ENCODE data around the gene APC.
"Not testable (repeated sequence)": the region's sequence is repeated elsewhere in the genome, so short reads cannot be mapped to it uniquely, and the experiment has no call there.

Gene APC

DNA sequence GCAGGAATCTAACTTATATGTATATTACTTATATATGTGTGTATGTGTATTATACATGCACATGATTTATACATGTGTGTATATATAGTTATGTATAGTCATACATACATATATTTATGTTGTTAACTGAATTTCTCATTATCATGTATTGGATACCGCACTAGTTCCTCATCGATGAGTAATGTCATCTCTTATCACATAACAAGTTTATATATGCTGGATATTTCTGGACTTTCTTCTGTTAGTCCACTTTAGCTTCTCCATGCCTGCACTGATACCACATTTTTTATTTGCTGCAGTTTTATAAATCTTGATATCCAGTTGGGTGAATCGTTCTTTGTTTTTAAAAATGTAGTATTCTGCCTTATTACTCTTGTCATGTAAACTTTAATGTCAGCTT lies 50.2 kb downstream of the APC start:
- no peak for DNase-seq

DNA sequence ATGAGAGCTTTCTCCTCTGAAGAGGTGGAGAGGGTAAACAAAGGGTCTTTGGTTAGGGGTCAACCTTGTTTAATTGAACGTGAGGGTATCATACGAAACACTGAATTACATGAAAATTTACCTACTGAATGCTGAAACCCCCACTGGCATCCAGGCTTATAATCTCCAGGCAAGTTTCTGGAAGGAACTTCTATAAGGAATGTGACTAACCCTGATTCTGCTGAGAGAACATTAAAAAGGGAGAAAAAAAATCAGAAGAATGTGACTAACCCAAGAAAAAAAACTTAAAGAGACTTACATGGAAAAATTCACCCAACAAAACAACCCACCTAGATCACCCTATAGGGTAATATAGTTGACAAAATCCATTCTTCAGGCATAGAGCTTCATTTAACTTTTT lies 55.5 kb downstream of the APC start:
- DNase-seq, result no peak

DNA sequence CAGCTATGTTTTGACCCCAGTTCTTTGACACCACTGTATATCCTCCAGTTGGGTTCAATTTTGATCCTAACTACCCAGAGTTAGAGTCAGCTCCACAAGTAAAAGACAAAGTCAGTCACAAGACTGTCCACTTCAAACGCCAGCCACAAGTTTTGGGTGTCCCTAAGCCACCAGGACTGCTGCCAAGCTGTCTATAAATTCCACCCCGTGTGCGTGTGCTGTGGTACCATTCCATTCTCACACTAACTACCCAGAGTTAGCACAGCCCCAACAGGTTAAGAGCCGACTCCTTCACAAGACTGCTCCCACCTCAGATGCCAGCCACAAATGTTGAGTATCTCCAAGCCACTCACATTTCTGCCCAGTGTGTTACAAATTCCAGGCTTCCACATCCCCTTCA lies 56.7 kb downstream of the APC start:
- no peak for DNase-seq

DNA sequence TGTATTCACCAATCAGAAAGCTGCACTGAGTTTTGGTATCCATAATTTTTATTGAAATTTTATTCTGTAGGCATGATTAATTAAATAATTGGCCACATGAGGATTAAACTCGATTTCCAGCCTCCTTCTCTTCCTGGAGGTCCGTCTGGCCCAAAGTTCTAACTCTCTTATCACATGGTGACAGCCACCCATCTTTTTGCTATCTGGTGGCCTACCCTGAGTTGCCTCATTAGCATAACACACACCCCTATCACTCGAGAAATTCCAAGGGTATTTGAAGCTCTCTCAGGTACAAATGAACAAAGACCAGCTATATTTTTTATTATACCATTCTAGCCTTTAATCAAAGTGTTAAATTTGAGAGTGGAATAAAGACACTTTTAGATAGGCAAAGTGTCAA lies 57.7 kb downstream of the APC start:
- no peak for DNase-seq

DNA sequence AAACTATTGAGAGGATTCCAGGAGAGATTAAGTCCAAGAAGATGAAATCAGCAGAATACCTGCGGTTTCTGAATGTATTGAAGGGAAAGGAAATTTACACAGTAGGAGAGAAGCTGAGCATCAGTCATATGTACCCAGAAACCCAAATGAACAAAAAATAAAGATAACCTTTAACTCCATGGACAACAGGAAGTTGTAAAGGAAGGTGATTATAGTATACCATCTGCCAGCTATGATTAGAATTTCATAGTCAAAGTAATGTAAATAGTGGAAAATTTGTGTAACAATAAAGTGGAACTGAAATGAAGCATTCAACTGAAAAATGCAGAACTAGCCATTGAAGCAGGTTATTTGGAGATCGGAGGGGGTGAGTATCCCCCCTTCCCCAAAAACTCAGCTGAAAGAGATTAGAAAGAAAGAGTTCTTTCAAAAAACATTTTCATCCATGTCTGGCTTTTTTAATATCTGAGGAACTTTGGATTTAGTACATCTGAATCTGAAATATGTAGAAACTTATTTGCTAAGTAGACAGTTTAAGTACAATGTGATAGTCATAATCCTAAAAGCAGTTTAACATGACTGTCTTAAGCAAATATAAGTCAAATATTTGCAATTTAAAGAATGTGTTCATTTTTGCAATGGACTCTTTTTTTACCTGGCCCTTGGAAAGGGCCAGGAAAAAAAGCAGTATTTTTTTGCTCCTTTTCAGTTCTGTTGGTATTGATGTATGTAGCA lies 58.4 kb downstream of the APC start:
- DNase-seq, result no peak

DNA sequence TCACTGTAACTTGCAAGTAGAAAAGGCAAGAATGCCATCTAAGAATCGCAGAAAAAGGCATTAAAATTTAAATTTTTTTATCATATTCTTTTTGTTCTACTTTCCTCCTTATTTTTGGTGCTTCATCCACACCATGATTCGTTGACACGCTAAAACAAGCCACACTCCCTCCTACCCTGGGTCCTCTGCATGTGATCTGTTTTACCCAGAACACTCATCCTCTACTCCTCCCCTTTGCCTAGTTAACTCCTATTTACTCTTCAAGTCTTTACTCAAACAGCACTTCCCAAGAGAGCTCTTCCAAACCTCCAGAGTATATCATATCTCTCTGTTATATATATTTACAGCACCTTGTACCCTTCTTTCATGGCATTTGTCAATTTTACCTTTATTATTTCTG lies 62.0 kb downstream of the APC start:
- no peak for DNase-seq

DNA sequence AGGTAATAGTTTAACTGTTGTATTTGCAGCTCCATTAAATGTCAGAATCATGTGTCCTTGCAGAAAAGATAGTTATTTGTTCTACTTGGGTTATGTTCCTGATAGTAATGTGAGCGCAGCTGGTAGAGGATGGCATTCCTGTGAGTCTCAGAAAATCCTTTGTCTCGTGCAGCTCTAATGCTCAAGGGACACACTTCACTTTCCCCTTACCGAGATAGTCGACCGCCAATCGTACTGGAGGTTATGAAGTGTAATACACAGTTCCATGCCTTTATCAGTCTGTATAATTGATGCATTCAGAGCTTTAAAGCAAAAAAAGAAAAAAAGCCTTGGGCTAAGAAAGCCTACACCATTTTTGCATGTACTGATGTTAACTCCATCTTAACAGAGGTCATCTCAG lies 63.2 kb downstream of the APC start:
- no peak for DNase-seq

DNA sequence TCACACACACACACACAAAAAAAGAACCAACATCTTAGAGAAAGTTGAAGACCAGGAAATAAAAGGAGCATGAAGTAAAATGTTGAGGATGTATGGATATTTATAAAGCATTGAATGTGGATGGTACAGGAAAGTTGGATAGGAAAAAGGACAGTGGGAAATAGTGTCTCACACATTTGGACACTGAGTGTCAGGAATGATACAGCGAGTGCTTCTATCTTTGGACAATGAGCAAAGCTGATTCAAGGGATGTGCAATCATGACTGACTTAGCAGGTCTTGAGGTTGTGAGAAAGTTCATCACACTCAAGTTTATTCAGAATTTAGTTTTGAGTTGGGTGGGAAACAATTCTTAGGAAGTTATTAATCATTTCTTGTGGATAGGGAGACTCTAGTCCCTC lies 73.3 kb downstream of the APC start:
- no peak for DNase-seq

DNA sequence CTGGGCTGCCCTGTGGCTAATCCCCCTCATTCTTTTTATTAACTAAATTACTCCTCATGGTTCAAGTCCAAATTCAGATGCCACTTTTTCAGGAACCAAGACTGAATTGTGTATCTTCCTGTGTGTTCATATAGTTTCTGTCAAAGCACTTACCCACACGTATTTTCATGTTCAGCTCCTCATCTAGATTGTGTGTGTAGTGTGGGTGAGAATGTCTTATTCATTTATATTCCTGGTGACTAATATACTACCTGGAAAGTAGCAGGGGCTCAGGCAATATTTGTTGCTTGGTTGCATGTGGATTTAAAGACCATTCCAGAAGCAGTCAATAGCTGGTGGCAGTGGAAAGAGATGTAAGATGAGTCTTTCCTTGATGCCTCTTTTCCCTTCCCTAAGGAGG lies 74.9 kb downstream of the APC start:
- DNase-seq, result no peak

DNA sequence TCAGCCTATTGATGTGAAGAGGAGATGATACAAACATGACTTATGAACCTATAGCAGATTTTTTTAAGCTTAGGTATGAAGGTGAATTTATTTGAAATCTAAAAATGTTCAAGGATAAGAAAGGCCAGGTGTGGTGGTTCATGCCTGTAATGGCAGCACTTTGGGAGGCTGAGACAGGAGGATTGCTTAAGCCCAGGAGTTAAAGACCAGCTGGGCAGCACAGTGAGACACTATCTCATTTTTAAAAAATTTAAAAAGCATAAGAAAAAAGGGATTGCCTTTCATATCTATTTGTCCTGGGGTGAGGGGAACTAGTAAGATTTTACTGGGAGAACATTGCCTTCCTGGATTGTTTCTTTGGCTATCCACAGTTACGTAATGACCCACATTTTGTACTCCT lies 82.6 kb downstream of the APC start:
- DNase-seq, result no peak

DNA sequence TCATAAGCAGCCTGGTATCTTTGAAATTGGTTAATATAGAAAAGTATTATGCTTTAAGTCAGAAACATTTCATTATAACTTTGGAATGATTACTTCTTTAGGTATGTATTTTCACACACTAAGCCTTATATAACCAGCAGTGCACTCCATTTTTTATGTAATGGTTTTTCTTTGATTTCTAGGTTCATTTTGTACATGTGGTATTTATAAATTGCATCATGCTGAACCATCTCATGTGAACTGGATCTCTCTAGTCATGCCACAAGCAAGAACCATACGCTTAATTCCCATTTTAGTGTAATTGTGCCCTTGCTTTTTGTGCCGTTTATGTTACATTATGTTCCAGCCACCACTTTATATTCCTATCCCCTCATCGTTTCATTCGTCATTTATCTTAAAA lies 84.8 kb downstream of the APC start:
- DNase-seq, result no peak

DNA sequence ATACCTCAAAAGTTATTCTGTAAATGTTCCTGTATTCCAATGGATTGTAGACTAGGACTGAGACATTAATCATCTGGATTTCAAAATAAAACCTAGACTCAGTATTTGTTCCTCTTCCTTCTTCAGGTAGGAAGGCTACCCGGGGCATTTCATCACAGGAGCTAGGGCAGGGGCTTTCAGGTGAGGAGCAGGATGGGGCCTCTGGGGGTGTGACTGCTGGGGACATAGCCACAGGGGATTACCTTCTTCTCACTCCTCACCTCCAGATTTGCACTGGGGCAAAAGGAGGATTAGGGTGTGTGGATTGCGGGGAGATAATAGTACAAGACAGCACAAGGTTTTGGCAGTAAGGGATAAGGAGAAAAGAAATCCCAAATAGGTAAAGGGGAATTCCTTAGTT lies 85.5 kb downstream of the APC start:
- DNase-seq, result no peak

DNA sequence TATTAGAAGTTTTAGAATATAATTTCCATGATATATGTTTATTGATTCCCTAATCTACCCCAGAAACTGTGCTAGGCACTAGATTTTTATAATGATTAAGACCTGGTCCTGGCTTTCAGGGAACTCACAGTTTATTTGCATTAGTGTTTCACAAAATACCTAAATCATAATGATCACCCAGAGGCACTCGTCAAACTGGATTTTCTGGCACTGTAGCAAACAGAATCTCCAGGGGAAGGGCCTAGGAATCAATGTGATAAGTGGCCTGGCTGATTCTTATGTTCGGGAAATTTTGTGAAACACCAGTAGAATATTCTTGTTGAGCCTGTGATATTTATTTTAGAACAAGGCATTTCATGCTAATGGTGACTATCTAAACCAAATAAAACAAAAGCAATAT lies 86.0 kb downstream of the APC start:
- DNase-seq, result no peak

DNA sequence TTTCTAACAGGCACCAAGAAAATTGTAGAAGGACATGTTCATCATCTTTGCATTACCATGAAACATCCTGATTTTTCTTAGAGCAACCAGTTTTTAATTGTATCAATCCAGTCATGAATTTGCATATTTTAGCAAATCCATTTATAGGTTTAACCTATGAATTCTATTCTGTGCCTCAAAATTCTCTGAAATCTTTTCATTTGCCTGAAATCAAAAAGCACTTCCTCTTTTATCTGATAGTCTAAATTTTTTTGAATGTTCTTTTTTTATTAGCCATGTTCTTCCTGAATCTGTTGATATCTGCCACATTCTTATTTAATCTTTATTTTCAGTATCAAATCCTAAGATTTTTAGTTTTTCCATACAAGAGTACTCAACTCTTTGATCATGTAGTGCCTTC lies 86.5 kb downstream of the APC start:
- no peak for DNase-seq

DNA sequence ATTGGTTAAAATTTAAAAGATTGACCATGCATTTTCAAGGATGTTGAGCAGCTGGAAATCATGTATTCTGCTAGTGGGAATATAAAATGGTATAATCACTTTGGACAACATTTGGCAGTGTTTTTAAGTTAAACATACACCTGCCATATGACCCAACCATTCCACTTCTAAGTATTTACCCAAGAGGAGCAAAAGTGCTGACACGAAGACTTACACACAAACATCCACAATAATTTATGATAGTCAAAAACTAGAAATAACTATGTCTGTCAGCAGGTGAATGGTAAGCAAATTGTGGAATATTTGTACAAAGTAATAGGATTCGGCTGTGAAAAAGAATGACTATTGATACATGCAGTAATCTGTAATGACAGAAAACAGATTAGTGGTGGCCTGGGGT lies 92.7 kb downstream of the APC start:
- no peak for DNase-seq

DNA sequence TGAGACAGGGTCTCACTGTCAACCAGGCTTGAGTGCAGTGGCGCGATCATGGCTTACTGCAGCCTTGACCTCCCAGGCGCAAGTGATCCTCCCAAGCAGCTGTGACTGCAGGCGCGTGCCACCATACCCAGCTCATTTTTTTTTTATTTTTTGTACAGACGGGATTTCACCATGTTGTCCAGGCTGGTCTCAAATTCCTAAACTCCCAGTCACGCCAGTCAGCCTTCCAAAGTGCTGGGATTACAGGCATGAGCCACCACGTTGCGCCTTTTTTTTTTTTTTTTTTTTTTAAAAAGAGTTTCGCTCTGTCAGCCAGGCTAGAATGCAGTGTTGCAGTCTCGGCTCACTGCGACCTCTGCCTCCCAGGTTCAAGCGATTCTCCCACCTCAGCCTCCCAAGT lies 96.3 kb downstream of the APC start:
- no peak for DNase-seq

DNA sequence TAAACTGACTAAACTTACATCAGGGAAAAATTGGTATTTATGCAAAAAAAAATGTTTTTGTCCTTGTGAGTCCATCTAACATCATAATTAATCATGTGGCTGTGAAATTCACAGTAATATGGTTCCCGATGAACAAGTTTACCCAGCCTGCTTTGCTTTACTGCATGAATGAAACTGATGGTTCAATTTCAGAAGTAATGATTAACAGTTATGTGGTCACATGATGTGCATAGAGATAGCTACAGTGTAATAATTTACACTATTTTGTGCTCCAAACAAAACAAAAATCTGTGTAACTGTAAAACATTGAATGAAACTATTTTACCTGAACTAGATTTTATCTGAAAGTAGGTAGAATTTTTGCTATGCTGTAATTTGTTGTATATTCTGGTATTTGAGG lies 106.8 kb downstream of the APC start:
- no peak for DNase-seq

DNA sequence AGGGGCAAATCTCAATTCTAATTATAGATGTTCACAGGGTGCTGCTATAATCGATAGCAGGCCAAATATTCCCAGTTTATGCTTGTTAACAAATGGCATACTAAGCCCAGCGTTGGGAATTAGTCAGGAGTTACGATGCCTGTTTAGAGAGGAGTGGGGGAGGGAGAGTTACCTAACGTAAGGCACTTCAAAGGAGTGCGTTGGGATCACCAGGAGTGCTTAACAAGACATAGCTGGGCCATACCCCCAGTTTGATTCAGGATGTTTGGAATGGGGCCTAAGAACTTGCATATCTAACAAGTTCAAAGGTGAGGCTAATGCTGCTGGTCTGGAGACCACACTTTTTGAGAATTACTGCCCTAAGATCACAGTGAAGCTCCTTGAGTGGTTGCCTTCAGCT lies 108.9 kb downstream of the APC start:
- no peak for DNase-seq

DNA sequence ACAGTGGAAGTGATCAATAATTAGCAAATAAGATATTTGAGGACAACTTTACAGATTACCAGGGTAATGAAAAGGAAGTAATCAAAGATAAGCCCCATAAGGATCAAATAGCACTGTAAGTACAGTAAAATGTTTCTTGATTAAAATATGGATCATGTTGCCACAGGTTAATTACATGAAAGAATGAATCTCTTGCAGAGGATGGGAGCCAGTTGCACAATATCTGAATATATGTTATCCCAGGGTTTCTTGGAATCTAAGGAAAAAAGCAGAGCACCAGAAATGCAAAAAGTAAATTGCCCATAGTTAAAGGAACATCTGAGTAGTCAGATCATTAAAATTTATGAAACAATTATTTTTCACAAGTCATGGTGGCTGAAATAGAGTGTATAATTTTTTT lies 109.6 kb downstream of the APC start:
- DNase-seq, result no peak

DNA sequence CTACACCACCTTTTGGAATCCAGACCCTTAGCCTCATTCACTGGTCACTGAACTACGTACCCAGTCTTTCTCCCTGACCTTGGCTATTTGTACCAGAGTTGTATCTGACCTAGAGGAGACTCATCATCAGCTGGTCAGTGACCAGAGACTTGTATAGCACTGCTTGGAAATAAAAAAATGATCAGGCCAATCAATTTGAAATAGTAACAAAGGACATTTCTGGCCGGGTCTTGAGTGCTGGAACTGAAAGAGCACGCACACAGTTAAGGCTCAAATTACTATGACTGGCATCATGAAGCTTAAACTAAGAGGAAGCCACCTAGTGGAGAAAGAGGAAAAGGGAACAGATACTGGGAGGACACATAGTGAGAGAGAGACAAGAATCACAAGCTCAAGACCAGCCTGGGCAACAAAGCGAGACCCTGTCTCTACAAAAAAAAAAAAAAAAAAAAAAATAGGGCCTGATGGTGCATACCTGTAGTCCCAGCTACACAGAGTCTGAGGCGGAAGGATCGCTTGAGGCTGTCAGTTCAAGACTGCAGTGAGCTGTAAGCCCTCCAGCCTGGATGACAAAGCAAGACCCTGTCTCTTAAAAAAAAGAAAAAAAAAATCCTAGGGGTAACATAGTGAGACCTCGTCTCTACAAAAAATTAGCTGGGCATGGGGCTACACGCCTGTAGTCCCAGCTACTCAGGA lies 110.6 kb downstream of the APC start:
- peak; percentile 29 for DNase-seq

DNA sequence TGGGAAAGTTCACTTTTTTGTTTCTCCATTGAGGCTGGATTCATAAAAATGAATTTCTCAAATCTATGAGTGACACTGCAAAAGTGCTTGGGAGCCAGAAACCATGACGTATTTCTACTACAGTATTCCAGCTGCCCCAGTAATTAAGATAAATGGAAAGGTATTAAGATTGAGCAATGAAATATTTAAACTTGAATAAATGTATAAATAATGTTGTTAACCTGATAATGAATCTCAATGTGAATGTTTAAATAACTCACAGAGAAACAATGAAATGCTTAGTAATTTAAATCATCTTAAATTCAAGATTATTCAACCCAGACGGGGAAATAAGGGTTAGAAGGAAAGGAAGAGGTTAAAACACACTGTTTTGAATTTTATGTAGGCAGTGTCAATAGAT lies 112.2 kb downstream of the APC start:
- no peak for DNase-seq

DNA sequence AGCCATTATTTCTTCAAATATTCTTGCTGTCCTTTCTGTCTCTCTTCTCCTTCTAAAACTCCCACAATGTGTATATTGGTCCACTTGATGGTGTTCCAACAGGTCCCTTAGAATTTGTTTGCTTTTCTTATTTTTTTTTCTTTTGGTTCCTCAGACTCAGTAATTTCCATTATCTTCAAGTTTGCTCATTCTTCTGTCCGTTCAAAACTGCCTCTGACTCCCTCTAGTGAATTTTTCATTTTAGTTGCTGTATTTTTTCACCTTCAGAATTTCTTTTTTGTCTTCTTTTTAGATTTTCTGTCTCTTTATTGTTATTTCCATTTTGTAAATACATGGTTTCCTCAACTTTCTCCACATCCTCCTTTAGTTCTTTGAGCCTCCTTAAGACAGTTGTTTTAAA lies 117.0 kb downstream of the APC start:
- DNase-seq, result no peak

DNA sequence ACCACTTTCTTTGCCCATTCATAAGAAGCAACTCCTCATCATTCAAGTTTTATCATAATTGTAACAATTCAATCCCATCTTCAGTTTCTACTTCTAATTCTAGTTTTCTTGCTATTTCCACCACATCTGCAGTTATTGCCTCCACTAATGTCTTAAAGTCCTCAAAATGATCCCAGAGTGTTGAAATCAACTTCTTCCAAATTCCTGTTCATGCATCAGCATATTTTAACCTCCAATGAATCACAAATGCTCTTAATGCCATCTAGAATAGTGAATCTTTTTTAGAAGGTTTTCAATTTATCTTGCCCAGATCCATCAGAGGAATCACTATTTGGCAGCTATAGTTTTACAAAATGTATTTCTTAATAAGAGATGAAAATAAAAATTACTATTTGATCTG lies 120.2 kb downstream of the APC start:
- no peak for DNase-seq

DNA sequence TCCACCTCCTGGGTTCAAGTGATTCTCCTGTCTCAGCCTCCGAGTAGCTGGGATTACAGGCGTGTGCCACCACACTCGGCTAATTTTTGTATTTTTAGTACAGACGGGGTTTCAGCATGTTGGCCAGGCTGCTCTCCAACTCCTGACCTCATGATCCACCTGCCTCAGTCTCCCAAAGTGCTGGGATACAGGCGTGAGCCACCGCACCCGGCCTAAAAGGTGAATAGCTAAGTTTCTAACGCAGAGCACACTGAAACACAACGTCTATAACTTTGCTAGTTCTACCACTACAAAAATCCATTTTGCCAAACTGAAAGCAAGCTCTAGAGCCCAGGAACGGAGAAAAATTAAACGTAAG lies 122.9 kb downstream of the APC start:
- not testable (repeated sequence) for DNase-seq

DNA sequence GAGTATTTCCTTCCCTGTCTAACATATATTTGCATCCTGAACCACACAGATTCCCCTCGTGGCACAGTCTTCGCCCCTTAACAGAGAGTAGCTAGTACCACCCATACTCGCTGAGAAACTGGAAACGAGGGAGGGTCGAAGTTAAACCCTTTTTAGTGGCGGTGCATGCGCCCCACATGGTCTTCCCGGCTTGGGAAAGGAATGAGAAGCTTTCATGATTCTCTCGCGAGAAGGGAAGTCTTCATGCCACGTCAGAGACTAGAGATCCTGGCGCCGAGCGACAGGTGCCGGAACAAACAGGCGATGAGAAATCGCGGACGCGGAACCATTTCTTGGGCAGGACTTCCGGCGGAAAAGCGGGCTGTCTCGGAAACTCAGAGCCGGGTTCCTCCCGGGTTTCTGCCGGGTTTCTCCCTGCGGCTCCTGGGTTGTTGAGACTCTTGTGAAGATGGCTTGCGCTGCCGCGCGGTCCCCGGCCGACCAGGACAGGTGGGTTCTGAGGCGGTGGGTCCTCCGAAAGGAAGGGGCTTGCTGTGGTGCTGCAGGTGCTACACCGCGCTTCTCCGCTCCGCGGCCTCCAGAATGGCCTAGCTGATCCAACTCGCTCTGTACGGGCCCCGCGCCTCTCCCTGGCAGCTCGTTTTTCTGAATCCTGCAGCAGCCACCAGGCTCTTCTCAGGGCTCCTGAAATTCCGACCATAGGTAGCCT lies 123.4 kb downstream of the APC start, which contains the start of gene SRP19:
TSS of gene SRP19 (plus strand) at position 359 of the 709 bp plus-strand sequence. CDS start at position 449, 90 bp downstream.
- DNase-seq, result peak; percentile 89
